Activated effector memory CD4-positive, alpha-beta T cell treated with anti-CD3 and anti-CD28 coated beads, Interleukin-2, amount 50 U/mL, for 16 hours (primary cell): ENCODE data around the gene NKAIN4.

ENCODE experiments used
- DNase-seq: peaks from one replicate; pipeline ENCODE4 v3.0.0-alpha.2; 2020

The NKAIN4 gene

DNA sequence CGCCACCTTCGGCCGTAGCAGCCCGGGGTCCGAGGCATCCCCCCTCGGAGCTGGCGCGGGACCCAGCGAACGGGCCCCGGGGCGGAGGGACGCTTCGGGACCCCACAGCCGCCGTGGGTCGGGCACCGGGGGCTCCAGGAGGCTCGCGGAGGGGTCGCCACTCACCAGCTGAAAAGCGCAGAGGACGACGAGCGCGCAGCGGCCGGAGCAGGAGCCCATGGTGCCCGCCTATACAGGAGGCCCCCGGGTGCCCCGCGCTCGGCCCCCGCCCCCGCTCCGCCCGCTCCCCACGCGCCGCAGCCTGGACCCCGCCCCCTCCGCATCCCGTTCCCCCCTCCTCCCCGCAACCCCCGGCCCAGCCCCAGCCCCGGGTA, at the start of gene NKAIN4:
NKAIN4 (minus strand) TSS at position 232 of the 374 bp plus-strand sequence; CDS start at position 219, 13 bp downstream.
- no peak for DNase-seq

DNA sequence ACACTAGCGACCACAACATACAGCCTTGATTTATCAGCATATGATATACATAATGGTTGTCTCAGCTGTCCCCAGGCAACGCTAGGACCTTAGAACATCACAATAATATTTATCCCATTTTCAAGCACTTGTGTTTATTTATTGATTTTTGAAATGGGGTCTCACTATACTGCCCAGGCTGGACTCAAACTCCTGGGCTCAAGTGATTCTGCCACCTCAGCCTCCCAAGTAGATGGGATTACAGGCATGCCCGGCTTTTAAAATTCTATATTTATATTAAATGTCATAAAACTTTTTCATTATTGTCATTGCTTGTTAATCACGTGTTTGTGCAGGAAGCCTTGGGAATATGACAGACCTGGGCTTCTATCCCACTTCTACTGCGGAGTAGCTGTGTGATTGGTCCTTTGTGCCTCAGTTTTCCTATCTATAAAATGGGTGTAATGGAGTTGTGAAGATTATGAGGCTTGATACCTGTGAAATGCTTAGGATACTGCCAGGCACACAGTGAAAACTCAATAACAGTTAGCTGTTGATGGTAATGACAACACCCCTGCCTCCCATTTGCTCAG, 48.9 kb upstream of the NKAIN4 start:
- no peak for DNase-seq

DNA sequence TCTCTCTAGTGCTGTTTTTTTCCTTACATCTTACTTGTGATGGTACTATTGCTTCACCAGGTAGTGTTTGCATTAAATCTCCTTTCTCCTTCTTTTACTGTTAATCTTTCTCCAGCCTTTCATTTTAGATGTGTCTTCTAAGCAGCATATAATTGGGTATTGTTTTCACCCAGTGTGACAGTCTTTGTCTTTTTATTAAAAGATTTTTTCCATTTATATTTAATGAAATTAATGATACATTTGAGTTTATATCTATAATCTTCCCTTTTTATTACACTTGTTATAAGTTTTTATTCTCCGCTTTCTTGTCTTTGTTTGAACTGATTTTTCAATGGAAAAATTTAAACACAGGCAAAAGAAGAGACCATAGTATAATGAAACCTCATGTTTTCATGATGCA, 47.4 kb upstream of the NKAIN4 start:
- DNase-seq = no peak

DNA sequence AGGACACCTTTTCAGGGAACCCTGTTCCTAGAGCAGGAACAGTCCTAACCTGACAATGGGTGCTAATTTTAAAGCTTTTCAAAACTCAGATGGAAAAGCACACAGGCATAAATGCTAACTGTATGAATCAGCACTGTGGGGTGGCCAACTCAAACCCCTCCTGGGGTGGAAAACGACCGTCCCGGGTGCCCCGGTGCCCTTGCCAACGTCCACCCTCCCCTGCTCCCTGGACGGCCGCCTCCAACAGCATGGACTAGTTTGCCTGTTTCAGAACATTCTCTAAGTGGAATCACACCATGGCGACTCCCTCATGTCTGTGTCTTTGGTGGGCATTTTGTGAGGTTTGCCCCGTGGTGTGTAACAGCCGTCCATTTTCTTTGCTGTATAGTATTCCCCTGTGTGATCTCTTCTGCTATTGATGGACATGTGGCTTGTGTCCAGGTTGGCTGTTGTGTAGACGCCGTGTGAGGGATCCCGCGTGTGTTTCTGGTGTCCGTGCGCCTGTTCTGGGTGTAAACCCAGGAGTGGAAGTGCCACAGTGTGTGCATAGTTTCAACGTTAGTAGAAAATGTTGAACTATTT, 44.6 kb upstream of the NKAIN4 start:
- no peak for DNase-seq

DNA sequence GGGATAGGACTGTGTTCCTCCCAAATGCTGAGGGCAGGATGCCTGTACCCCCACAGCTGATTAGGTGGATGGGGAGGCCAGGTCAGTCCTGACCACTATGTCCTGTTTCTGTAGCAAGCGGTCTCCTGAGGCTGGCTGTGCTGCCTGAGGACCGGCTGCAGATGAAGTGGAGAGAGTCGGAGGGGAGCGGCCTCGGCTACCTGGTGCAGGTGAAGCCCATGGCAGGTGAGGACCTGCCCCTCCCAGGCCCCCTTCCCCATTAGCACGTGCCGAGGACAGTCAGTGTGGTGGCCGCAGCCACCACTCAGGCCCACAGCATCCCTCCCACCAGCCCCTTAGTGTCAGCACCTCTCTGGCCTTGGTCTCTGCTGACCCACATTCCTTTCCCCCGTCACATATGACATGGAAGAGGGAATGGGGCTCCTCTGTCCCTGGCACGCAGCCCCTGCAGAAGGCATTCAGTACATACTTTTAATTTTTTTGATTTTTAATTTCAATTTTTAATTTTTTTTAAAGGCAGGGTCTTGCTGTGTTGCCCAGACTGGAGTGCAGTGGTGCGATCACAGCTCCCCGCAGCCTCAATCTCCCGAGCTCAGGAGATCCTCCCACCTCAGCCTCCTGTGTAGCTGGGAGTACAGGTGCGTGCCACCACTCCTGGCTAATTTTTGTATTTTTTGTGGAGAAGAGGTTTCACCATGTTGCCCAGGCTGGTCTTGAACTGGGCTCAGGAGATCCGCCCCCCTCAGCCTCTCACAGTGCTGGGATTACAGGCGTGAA, 43.7 kb upstream of the NKAIN4 start:
- no peak for DNase-seq

DNA sequence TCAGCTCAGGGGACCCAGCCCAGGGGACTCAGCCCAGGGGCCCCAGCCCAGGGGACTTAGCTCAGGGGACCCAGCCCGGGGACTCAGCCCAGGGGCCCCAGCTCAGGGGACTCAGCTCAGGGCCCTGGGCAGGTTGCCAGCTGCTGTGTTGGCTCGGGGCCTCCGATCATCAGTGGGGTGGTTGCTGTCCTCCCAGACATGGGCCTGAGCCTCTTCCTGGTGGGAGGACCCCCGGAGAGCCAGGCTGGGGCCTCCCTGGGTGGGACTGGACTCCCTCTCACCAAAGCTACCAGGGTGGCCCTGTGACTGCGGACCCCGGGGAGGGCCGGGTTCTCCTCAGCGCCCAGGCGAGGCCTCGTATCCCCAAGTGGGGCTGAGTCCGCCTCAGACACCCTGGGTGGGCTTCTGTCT, 43.1 kb upstream of the NKAIN4 start:
- DNase-seq = no peak

DNA sequence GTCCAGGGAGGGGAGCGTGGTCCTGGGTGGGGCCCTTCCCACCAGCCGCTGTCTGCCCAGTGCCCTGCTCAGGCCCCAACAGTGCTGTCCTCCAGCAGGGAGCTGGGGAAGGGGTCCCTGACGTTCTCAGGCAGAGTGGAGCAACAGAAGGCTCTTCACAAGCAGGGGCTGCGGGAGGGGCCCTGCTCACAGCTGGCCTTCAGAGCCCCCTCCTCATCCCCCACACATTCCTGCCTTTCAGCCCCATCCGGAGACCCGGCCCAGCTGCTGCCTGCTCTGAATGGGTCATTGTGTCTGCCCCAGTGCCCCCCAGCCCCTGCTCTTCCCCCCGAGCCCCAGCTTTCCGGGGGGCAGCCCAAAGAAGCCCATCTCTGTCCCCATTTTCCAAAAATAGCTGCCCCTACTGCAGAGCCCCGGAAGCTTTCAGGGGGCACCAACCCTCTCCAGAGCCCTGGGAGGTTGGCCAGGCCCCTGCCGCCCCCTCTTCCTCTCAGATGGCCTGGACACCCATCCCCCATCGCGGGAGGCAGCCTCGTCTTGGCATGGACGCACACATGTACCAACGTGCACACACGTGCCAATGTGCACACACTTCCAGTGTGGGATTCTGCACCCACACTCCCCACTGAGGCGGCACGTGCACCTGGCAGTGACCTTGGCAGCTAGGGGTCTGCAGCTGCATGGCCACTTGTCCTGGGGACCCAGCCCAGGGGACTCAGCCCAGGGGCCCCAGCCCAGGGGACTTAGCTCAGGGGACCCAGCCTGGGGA, 42.5 kb upstream of the NKAIN4 start:
- DNase-seq = no peak

DNA sequence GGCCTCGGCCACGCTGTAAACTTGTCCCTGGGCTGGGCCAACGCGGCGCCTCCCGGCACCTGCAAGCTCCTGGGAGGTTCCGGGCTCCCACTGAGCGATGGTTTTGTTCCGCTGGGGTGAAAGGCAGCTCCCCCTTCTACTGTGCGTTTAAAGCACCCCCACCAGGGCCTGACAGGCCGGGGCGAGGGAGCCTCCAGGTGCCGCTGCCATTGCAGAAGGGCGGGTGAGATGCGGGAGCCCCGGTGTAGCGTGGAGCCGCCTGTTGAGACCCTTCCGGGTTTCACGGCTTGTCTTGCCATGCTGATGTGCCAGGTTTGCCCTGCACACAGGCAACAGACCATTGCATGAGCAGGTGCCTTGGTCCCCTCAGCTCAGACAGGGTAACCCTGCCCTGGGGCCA, 41.6 kb upstream of the NKAIN4 start:
- DNase-seq = no peak

DNA sequence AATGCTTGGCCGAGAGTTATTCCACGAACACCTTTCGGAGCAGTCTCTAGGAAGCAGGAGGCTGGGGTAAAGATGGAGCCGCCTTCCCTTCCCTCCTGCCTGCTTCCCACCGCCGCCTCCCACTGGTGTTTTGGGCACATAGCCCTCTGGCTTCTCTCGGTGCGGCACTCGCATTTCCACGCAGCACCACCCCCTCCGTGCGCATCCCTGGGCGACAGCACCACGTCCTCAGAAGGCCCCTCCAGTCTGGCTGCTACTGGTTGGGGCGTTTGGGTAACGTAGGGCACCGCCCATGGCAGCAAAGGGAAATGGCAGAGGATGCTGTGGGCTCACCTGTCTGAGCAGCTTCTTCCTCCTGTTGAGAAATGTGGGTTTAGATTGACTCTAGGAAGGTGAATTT, 41.2 kb upstream of the NKAIN4 start:
- no peak for DNase-seq

DNA sequence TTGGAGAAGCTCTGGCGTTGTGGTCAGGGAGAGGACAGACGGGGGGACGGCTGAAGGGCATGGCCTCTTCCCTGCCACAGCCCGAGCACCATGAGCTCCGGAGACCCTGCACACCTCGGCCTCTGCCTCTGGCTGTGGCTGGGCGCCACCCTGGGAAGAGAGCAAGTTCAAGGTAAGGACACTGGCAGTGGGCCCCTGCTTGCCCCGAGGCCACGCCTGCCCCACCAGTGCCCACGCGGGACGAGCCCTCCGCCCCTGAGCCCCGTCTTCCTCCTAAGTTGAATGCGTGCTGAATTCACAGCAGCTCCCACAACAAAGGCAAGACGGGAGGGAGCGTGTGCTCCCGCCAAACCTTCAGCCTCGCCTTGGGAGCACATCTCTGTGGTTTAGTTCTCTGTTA, 40.8 kb upstream of the NKAIN4 start:
- no peak for DNase-seq

DNA sequence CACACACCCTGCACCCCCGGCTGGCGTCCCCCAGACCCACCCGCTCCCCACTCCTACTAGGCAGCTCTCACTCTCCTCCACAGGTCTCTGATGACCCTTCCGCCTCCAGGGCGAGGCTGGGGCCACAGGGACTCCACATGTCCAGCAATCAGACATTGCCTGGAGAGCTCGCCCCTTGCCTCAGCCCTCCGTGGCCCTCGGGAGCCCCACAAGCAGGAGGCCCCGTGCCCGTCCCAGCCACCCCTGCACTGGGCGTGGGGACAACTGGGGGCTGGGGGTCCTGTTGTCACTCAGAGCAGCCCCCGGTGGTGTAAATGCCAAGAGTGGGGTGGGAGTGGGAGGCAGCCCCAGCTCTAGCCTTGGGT, 40.3 kb upstream of the NKAIN4 start:
- no peak for DNase-seq

DNA sequence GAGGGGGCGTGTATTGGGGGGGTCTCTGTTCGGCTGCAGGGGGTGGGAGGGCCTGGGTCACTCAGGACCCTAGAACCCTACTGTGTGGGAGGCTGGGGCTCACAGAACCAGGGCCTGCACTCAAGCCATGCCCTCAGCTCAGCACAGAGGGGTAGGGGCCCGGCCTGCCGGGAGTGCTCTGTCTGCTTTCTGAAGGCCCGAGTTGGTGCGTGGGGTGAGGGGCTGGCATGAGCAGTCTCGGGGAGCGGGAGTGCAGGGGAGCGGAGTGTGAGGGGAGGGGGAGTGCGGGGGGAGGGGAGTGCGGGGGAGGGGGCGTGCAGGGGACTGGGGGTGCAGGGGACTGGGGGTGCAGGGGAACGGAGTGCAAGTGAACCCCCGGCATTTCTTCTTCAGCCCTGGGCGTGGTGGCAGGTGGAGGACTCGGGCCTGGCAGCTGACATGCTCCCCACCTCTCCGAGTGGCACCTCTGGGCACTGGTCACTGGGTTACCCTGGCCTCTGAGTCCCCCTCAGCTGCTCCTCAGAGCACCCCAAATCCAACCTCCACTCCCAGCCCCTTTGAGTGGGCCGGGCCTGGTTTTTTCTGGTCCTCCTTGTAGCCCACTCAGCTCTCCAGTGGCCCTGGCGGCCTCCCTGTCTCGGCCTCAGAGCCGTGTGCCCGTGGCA, 39.7 kb upstream of the NKAIN4 start:
- DNase-seq = no peak

DNA sequence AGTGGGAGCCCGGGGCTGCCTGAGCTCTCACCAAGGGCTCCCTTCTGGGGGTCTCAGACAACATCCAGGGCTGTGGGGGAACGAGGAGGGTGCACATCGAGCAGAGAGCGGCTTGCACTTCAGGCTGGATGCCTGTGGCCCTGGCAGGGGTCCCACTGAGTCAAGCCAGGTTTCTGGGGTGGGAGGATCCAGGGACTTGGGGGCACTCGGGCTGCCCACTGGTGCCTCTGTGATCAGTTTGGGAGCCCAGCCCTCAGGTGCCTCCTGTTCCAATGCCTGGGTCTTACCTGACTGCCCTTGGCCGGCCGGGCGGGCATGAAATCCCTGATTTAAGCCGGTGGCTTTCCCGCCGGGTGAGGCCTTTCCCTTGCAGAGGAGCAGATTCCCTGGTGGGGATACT, 39.2 kb upstream of the NKAIN4 start:
- DNase-seq = no peak

DNA sequence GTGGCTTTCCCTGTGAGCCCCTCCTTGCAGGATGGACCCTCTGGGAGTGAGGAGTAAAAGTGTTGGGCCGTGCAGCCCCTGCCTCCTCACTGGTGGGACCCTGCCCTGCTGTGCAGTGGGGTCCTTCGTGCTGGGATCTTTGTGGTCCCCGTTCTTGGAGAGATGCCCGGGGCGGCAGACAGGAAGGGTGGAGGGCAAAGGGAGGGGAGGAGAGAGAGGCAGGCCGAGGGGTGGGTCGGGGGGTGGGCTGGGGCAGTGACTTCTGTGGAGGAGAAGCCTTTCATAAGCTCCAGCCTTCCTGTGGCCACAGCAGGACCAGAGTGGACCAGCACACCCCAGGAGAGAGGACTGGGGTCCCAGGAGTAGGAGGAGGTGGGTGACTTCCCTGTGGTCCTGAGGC, 38.6 kb upstream of the NKAIN4 start, which contains the start of gene COL20A1:
COL20A1 (plus strand) TSS at position 283 of the 400 bp plus-strand sequence. CDS start 1,922 bp downstream, outside the sequence.
- DNase-seq = no peak

DNA sequence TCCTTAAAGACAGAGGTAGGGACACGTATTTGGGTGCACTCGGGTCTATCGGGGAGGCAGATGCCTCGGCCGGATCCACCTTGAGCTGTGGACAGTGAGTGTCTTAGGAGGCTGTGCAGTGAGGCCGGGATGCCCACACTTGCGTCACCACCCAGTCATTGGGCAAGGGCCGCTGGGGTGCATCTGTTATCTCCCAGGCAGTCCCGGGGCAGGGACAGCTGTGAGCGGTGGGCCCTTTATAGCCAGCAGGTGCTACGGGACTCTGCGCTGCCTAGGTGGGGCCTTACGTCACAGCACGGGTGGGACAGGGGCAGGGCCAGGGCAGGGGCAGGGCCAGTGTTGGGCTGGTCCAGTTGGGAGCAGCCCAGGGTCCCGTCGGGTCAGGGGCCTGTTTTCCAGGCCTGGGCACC, 38.0 kb upstream of the NKAIN4 start:
- no peak for DNase-seq

DNA sequence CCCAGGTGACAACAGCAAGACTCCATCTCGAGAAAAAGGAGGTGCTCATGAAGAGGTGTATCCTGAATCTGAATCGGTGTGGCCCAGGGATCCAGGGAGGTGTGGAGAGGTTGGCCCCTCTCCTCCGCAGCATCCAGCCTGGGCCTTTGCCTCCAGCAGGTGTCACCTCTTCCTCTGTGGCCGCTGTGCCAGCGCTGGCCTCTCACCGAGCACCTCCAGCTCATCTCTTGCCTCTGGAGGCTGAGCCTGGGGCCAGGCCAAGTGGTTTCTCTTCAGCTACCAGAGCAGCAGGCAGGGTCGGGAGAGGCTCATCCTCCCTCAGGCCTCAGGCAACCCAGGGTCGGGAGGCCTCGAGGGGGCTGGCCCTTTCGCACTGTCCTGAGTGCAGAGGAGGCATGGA, 37.5 kb upstream of the NKAIN4 start:
- no peak for DNase-seq

DNA sequence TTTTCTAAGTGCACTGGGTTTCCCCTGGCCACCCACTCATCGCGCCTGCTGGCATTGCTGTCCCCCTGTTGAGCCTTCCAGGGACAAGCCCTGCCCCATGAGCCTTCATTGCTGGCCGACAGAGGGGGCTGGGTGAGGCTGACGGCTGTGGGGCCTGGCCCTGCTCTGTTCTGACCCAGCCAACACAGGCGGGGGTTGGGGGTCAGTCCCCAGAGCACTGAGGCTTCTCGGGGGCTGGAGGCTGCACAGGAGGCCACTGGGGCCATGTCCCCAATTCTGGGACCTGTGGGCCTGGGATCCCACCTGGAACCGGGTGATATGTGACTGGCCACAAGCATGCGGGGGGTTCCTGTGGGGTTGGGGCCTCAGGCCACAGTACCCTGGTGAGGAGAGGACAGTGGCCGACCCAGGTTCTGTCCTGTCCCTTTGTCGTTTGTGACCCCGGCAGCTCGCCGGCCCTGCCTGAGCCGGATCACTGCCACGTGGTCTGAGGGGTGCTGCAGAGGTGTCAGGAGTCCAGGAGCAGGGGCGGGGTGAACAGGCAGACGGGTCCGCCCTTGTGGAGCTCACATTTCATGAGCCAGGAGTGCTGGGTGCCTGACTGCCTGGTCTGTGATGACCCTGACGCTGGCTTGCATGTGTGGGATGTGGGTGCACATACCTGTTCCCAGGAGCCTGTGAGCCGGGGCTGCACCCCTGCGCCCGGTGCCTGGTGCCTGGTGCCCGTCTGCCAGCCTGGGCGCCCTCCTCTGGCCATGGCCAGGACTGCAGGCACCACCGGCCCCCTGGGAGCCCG, 36.6 kb upstream of the NKAIN4 start:
- DNase-seq = peak; percentile 86

DNA sequence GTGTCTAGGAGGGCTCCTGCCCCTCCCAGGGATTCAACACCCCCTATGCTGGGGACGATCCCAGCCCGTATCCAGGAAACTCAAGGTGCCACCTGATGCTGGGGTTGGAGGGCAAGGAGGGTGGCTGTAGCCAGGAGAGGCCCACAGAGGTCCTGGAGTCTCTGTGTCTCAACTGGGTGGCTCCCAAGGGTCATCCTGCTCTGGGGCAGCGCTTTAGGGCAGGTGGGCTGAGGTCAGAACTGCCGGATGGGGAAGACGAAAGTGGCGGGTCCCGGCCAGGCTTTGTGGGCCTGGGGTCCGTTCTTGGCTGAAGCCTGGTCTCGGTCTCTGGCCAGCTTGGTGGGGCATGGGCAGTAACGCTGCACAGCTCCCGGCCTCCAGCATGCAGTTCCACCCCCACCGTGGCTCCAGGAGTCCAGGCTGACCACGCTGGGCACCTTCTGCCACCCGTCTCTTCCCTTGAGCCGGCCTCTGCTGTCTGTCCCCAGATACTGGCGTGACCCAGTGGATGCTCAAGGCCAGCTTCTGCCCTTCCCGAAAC, 35.9 kb upstream of the NKAIN4 start:
- no peak for DNase-seq

DNA sequence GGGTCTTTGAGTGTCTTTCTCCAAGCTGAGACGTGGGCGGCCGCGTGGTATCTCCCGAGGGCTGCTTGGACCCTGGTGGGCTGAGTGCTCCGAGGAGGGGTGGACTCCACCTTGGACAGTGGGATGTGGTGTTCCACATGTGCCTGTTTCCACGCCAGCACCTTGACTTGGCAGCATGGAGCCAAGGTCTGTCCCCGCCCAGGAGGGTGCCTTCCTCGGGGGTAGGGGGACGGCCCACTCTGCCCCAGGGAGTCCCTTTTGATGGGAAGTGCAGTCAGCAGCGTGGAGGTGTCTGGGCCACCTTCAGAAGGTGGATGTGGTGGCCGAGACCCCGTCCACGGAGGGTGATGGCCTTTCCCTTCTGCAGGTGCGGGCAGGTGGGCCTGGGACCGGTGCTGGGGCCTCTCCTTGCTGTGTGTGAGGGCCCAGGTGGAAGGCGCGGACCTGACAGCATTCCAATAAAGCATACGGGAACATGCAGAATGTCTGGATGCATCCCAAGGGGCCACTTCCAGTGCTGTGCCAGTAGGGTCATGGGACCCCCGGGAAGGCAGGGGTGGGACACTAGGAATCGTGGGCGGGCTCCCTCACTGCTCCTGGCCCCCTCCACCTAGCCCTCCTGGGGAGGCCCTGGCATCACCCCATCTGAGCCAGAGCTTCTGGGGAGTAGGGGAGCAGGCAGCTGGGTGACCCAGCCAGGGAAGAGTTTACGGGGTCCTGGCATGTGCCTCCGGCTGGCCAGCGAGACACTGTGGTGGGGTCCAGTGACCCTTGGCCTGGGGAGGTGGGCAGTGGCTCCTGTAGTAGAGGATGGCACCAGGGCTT, 35.3 kb upstream of the NKAIN4 start:
- no peak for DNase-seq

DNA sequence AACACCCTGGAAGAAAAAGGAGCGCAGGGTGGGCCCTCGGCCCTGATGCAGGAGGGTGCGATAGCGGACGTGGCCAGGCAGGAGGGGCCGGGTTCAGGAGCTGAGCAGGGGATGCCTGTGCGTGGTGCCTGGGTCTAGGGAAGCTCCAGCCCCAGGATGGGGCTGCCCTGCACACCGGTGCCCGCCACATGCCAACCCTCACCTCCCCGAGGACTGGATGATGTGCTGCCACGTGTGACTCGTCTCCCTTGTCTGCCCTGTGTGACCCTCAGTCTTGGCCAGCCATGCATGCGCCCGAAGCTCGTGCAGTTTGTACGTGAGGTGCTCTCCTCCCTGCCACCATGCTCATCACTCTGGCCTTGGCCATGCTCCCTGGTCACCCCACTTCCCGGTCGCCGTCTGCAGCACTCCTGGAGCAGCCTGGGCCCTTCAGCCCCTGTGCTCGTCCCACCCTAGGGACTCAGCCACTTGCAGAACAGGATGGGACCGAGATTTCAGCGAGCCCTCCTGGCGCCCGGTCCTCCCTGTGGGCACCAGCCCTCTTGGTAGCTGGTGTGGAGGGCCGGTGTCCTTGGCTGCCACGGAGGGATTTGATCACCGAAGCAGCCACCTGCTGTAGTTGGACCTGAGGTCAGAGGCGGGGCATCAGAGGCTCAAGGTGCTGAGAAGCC, 34.5 kb upstream of the NKAIN4 start:
- DNase-seq = no peak
